A549 (cell line): ENCODE results near the gene TATDN3. TPM values are rescaled to one million over a fixed set of nuclear protein-coding genes. Genes with fewer than 3 reads are reported as not detected.

Source experiments
- ATAC-seq, 2 experiments: fragments of 200-7000 bp in 1 of 2; fragments of >200 bp in 1 of 2; cut with Nextera tagmentation in 1 of 2; cut with Tn5 transposase in 1 of 2; 3 replicates each; pipeline versions ENCODE4 v1.8.0 to v1.9.1; 2018 to 2020; ENCODE audit warnings: mild to moderate bottlenecking in 1 of 2, moderate library complexity in 1 of 2
- CTCF ChIA-PET: fragments of 300-600 bp; sonication (Branson Sonifier 250); formaldehyde crosslinking; extraction: SDS; loops from one replicate; lab custom pipeline; 2021; ENCODE audit warnings: antibody characterized with exemption, inconsistent platforms; lab: Yijun Ruan, JAX
- POLR2A ChIA-PET: fragments of 350-600 bp; formaldehyde crosslinking; extraction: SDS; loops from one replicate; lab custom pipeline; 2021; ENCODE audit warnings: antibody characterized with exemption, inconsistent platforms; lab: Yijun Ruan, JAX
- DNase-seq, 2 experiments: peaks; one replicate each; pipeline versions ENCODE4 v3.0.0 to v3.0.0-alpha.2; 2011 to 2016; ENCODE audit warnings: low read depth in 1 of 2, low spot score in 1 of 2
- FAIRE-seq: peaks from 2 replicates; lab custom pipeline; 2011; peaks lifted over from hg19 to GRCh38; lab: Jason Lieb, UNC
- H3K27ac ChIP-seq, 2 experiments: fragments of >200 bp; sonication (Bioruptor Twin); formaldehyde crosslinking; 3 replicates each; pipeline ENCODE4 v1.5.1; 2016 to 2017
- H3K4me1 ChIP-seq: fragments of >200 bp; sonication (Bioruptor Twin); formaldehyde crosslinking; 3 replicates; pipeline ENCODE4 v1.6.1; 2016
- H3K4me2 ChIP-seq: fragments of >200 bp; sonication (Bioruptor Twin); formaldehyde crosslinking; 3 replicates; pipeline ENCODE4 v1.6.1; 2016
- H3K4me3 ChIP-seq: fragments of >200 bp; sonication (Bioruptor Twin); formaldehyde crosslinking; 3 replicates; pipeline ENCODE4 v1.5.1; 2016
- H3K9me3 ChIP-seq: fragments of >200 bp; sonication (Bioruptor Twin); formaldehyde crosslinking; 3 replicates; pipeline ENCODE4 v1.6.1; 2016
- CBX2 ChIP-seq: fragments of 200-600 bp; sonication (generic); IDR thresholded peaks from 2 replicates; pipeline ENCODE4 v1.6.1; 2016; ENCODE audit warnings: low read depth, mild to moderate bottlenecking, borderline replicate concordance
- CTCF ChIP-seq: fragments of >200 bp; sonication (Bioruptor Twin); formaldehyde crosslinking; IDR thresholded peaks from 3 replicates; pipeline ENCODE4 v1.5.1; 2016
- E2F6 ChIP-seq: IDR thresholded peaks from 2 replicates; pipeline ENCODE4 v1.6.1; 2012; ENCODE audit warnings: low read depth, borderline replicate concordance
- EHF ChIP-seq: fragments of 250-450 bp; sonication (Bioruptor Pico); IDR thresholded peaks from 2 replicates; pipeline ENCODE4 v1.5.0; 2020; ENCODE audit warnings: mild to moderate bottlenecking
- EP300 ChIP-seq, 2 experiments: fragments of >200 bp; sonication (Bioruptor Twin); formaldehyde crosslinking; IDR thresholded peaks; 2 replicates in 1 of 2; 3 replicates in 1 of 2; pipeline ENCODE4 v1.6.1; 2016 to 2017
- FOSL2 ChIP-seq, 2 experiments: fragments of 450-650 bp in 1 of 2; fragments of >200 bp in 1 of 2; sonication (Bioruptor Twin) in 1 of 2; formaldehyde crosslinking; IDR thresholded peaks; 2 replicates each; pipeline versions ENCODE4 v1.5.0 to v1.6.1; 2016 to 2020; ENCODE audit warnings: mild to moderate bottlenecking in 1 of 2, moderate library complexity in 1 of 2
- HMGXB4 ChIP-seq: fragments of 250-450 bp; sonication (Bioruptor Pico); IDR thresholded peaks from 2 replicates; pipeline ENCODE4 v1.5.0; 2021; ENCODE audit warnings: mild to moderate bottlenecking, moderate library complexity, borderline replicate concordance
- JUNB ChIP-seq: fragments of >200 bp; sonication (Bioruptor Twin); formaldehyde crosslinking; IDR thresholded peaks from 2 replicates; pipeline ENCODE4 v1.6.1; 2016
- KDM5A ChIP-seq: fragments of 200-600 bp; sonication (generic); IDR thresholded peaks from 2 replicates; pipeline ENCODE4 v1.6.1; 2016; ENCODE audit warnings: antibody characterized with exemption, mild to moderate bottlenecking
- MAZ ChIP-seq: fragments of 150-350 bp; IDR thresholded peaks from 2 replicates; pipeline ENCODE4 v1.6.1; 2014; ENCODE audit warnings: antibody characterized with exemption, low read depth, low read length, borderline replicate concordance
- PHF8 ChIP-seq: fragments of 200-600 bp; sonication (generic); IDR thresholded peaks from 2 replicates; pipeline ENCODE4 v1.6.1; 2016; ENCODE audit warnings: low read depth, mild to moderate bottlenecking, antibody characterized with exemption, moderate library complexity, borderline replicate concordance
- RAD21 ChIP-seq, 2 experiments: fragments of >200 bp in 1 of 2; sonication (Bioruptor Twin) in 1 of 2; formaldehyde crosslinking in 1 of 2; IDR thresholded peaks in 1 of 2; conservative IDR thresholded peaks in 1 of 2; 2 replicates in 1 of 2; 3 replicates in 1 of 2; pipeline ENCODE4 v1.6.1; 2012 to 2018; ENCODE audit warnings: inconsistent platforms in 1 of 2
- REST ChIP-seq: fragments of 200-600 bp; sonication (generic); IDR thresholded peaks from 2 replicates; pipeline ENCODE4 v1.6.1; 2016; ENCODE audit warnings: antibody characterized with exemption, mild to moderate bottlenecking, moderate library complexity
- SMC3 ChIP-seq: fragments of >200 bp; sonication (Bioruptor Twin); formaldehyde crosslinking; IDR thresholded peaks from 3 replicates; pipeline ENCODE4 v1.6.1; 2018; ENCODE audit warnings: inconsistent platforms
- WGBS: methylation state at CpG from one replicate; pipeline ENCODE4 v1.1.6; 2017; ENCODE audit errors: missing lambda C conversion rate; 5-methylcytosine and 5-hydroxymethylcytosine counted together
- polyA plus RNA-seq, 4 experiments: library from polyadenylated mRNA; depleted of rRNA in 3 of 4; stranded (reverse); fragments of >200 nt; fragmentation: RNase III in 1 of 4; extraction: RNeasy Plus Mini Kit Qiagen cat#74134 plus additional on column Dnase treatment in 1 of 4; gene quantifications; 2 replicates in 3 of 4; 3 replicates in 1 of 4; pipeline ENCODE4 v1.2.3, GENCODE V29; 2011 to 2017

Gene TATDN3
- polyA plus RNA-seq, 2 of the 4 experiments (the other 2 are of a cell fraction), result 11.1 to 22.6 TPM

GRCh38 chr1:212781225-212781624 lies 10.5 kb upstream of the TATDN3 start:
- TF ChIP-seq REST (no peak), EP300 (IDR thresholded peaks at IDR 0.05) (no peak), EHF (CRISPR knock-in tag) (no peak)
- H3K9me3 ChIP-seq, result no peaks in the 10 kb centered on the region
- no peaks in the 10 kb centered on the region for H3K4me1 ChIP-seq
- no peak for ATAC-seq
- no peak for DNase-seq
- FAIRE-seq, result no peak
- WGBS, result 91% methylated on average over 2 of the region's 2 CpGs
- CTCF ChIA-PET, result interaction anchor here (0.8 to 7.7 kb wide), 12 partner anchors 8 to 325 kb away, joined by 3 to 115 read pairs (median 7); no protein-coding TSS in a partner anchor
- no peak overlapping the region for H3K4me3 ChIP-seq
- no peak overlapping the region for H3K4me2 ChIP-seq
- POLR2A ChIA-PET, result interaction anchor here (1.2 kb wide), 1 partner anchor 173 kb away, joined by 5 read pairs; the partner anchor contains the start of gene ATF3
- no peak overlapping the region for H3K27ac ChIP-seq

- ChIA-PET CTCF (interaction anchor here (0.5 to 7.7 kb wide), 28 partner anchors 8 to 326 kb away, joined by 3 to 115 read pairs (median 4); partner anchors contain the start of genes BATF3, NSL1 and TATDN3), POLR2A (interaction anchor here (1.2 to 1.6 kb wide), 2 partner anchors 174 kb away, joined by 5 read pairs; partner anchors contain the start of gene ATF3)
- no peak overlapping the region for H3K4me2 ChIP-seq
- TF ChIP-seq SMC3 (peak; percentile 74), CTCF (peak; percentile 83), JUNB (no peak), FOSL2 (IDR thresholded peaks at IDR 0.05) (no peak), FOSL2 (CRISPR knock-in tag; IDR thresholded peaks at IDR 0.05) (peak; percentile 29; the same call in 1 of the 2 replicates), HMGXB4 (CRISPR knock-in tag) (no peak), RAD21 (conservative IDR thresholded peaks at IDR 0.05 in 1 of 2, IDR thresholded peaks at IDR 0.05 in 1 of 2) (peak; percentile 78 to 85)
- no peak overlapping the region for H3K27ac ChIP-seq
- H3K9me3 ChIP-seq, result no peaks in the 10 kb centered on the region
- 89% methylated on average over 3 of the region's 3 CpGs for WGBS
- H3K4me3 ChIP-seq, result no peak overlapping the region
- ATAC-seq, result peak; percentile 78 to 80
- no peaks in the 10 kb centered on the region for H3K4me1 ChIP-seq
- FAIRE-seq, result peak; percentile 65
- peak in 1 of 2 experiments; percentile 48 for DNase-seq
Measured at GRCh38 chr1:212782422-212783154, 9.1 kb upstream of the TATDN3 start.

GRCh38 chr1:212783976-212784375 lies 7.7 kb upstream of the TATDN3 start:
- TF ChIP-seq E2F6, result no peak
- TF ChIP-seq EP300 (IDR thresholded peaks at IDR 0.05), result no peak
- TF ChIP-seq PHF8, result no peak
- no peak for TF ChIP-seq KDM5A
- TF ChIP-seq CBX2, result no peak
- TF ChIP-seq MAZ, result no peak
- TF ChIP-seq, all 56 proteins: peak for 0
- ATAC-seq (no peak), DNase-seq (no peak), FAIRE-seq (no peak)
- no peak overlapping the region for H3K27ac ChIP-seq
- no peaks in the 10 kb centered on the region for H3K9me3 ChIP-seq
- WGBS, result 77% methylated on average over 1 of the region's 1 CpG
- H3K4me3 ChIP-seq, result no peak overlapping the region
- ChIA-PET CTCF (interaction anchor here (1.0 to 7.7 kb wide), 4 partner anchors 34 to 307 kb away, joined by 3 to 115 read pairs (median 8); partner anchors contain the start of gene BATF3), POLR2A (interaction anchor here (1.6 kb wide), 1 partner anchor 176 kb away, joined by 5 read pairs; the partner anchor contains the start of gene ATF3)
- H3K4me1 ChIP-seq, result no peaks in the 10 kb centered on the region
- no peak overlapping the region for H3K4me2 ChIP-seq
